ENCODE data around the gene LAMA3. TPM values are rescaled to one million over a fixed set of nuclear protein-coding genes. Genes with fewer than 3 reads are reported as not detected.

LAMA3 gene
- total and polyA plus RNA-seq, 12 donors: 1.6 to 10.2 (median 4.0) TPM

DNA sequence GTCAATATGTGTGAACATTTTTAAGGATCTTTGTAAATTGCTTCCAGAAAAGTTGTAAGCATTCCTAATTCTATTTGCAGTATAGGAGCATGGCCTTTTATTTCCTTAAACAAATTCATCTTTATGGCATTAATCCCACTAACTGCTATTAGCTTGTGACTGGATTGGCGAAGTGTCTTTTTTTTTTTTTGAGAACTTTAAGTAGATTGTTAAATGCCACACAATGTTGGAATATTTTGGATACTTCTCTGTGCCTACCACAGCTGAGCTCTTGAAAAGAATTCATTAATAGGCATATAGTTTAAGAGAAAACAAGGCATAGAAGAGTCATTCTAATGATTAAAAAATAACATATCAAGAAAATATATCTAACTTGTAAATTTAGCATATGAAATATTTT lies 129.7 kb downstream of the LAMA3 start:
- 87 to 90% (median 89%) methylated on average over 1 of the region's 1 CpG for WGBS, 4 donors
- no peak for DNase-seq
- H3K9me3 ChIP-seq (replicated peaks in 1 of 3): no peaks in the 10 kb centered on the region
- no peaks in the 10 kb centered on the region for H3K27me3 ChIP-seq
- TF ChIP-seq CTCF (IDR thresholded peaks at IDR 0.05) (no peak), POLR2A (IDR thresholded peaks at IDR 0.05) (no peak)
- no peaks in the 10 kb centered on the region for H3K36me3 ChIP-seq (replicated peaks in 1 of 2)
- H3K27ac ChIP-seq: no peak overlapping the region
- peaks cover 0 to 5% of the 10 kb centered on the region in 2 donors for H3K4me1 ChIP-seq (replicated peaks in 1 of 2)
- H3K4me3 ChIP-seq: no peak overlapping the region
- intact Hi-C loops (cut with DNase I): loop anchor here (10.0 kb wide), 3 partner anchors 96 to 296 kb away; no protein-coding TSS in a partner anchor

DNA sequence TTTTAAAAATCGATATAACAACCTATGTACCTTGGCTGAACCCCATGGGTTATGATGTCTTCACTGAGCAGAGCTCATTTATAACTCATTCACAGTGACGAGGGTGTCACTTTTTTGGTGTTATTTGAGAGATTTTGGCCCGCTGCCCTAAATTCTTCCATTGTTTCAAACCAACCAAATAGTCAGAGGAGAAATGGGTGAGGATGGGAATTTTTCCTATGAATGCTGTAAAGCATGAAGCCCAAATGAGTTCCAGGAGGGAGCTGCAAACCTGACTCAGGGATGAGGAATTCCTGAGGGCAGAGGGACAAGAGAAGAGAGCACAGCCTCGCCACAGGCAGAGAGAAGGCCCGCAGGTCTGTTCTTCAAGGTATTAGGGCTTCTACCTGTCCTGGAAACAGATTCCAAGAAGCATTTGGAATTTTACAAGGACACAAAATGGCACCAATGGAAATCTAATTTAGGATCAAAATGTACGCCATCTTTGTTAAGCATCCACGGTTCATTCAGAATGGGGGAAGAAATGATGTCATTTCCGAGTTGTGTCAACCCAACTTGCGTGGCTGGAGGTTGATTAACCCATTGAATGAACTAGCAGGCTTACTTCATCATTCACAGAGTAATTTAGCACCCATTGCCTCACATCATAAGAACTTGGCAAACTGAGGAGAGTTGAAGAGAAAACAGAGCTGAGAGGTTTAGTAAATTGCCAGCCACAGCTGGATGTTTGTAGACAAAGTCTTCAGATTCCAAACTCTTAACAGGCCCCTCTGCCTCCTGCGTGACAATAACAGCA lies 133.5 kb downstream of the LAMA3 start:
- Histone ChIP-seq H3K27ac (no peak overlapping the region), H3K9me3 (replicated peaks in 1 of 3) (no peaks in the 10 kb centered on the region)
- intact Hi-C loops (cut with DNase I): no loop called here

DNA sequence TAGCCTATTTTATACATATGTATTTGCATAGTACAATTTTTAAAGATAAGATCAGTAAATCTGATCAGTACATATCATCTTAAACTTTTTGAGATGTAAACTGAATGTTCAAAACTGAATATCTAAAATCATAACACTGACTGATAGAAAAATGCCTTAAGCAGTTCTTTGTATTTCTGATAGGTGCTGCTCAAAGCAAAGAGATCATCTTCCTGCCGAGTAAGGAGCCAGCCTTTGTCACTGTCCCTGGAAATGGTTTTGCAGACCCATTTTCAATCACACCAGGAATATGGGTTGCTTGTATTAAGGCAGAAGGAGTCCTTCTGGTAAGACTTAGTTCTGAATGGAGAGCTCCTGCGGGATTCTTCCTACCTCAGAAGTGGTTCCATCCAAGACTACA lies 135.0 kb downstream of the LAMA3 start:
- no peak for DNase-seq
- intact Hi-C loops (cut with DNase I): no loop called here

More for the DNA sequence above, 133.5 kb downstream of the LAMA3 start:
- H3K36me3 ChIP-seq (replicated peaks in 1 of 2): no peaks in the 10 kb centered on the region
- WGBS, 4 donors: 80 to 87% (median 81%) methylated on average over 10 of the region's 10 CpGs
- DNase-seq: no peak
- H3K4me1 ChIP-seq (replicated peaks in 1 of 2): no peaks in the 10 kb centered on the region
- no peaks in the 10 kb centered on the region for H3K27me3 ChIP-seq
- no peak overlapping the region for H3K4me3 ChIP-seq
- TF ChIP-seq CTCF (IDR thresholded peaks at IDR 0.05) (no peak), POLR2A (IDR thresholded peaks at IDR 0.05) (no peak)

DNA sequence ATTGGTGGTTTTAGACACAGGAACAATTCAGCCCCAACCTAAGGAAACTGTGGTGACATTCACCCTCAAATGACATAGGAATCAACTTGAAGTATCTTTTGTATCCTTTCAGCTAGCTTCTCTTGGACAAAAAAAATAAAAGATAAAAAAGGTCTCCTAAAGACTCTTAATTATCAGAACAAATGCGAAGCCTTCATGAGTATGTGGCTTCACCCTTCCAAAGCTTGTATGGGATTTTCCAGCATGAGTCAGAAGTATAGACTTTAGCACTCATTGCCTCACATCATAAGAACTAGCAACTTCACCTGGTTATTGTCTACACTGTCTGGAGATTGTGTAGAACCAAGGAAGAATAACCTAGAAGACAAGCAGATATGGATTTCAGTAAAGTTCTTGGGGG lies 135.4 kb downstream of the LAMA3 start:
- TF ChIP-seq POLR2A (IDR thresholded peaks at IDR 0.05) (no peak), CTCF (IDR thresholded peaks at IDR 0.05) (no peak)
- Histone ChIP-seq H3K27me3 (no peaks in the 10 kb centered on the region), H3K9me3 (replicated peaks in 1 of 3) (no peaks in the 10 kb centered on the region), H3K36me3 (replicated peaks in 1 of 2) (no peaks in the 10 kb centered on the region), H3K4me1 (replicated peaks in 1 of 2) (no peaks in the 10 kb centered on the region), H3K4me3 (no peak overlapping the region), H3K27ac (no peak overlapping the region)
- intact Hi-C loops (cut with DNase I): loop anchor here in 1 of 2 donors (5.0 kb wide), 1 partner anchor 93 kb away; no protein-coding TSS in a partner anchor
- 94 to 100% (median 97%) methylated on average over 1 of the region's 1 CpG for WGBS, 4 donors
- DNase-seq: no peak

More for the DNA sequence above, 135.0 kb downstream of the LAMA3 start:
- Histone ChIP-seq H3K27me3 (no peaks in the 10 kb centered on the region), H3K4me1 (replicated peaks in 1 of 2) (no peaks in the 10 kb centered on the region), H3K27ac (no peak overlapping the region), H3K9me3 (replicated peaks in 1 of 3) (no peaks in the 10 kb centered on the region), H3K36me3 (replicated peaks in 1 of 2) (no peaks in the 10 kb centered on the region), H3K4me3 (no peak overlapping the region)
- TF ChIP-seq POLR2A (IDR thresholded peaks at IDR 0.05) (no peak), CTCF (IDR thresholded peaks at IDR 0.05) (no peak)
- WGBS, 4 donors: 75 to 82% (median 80%) methylated on average over 2 of the region's 2 CpGs

All from adrenal gland (tissue), 12 donors.